Activated CD8-positive, alpha-beta memory T cell treated with anti-CD3 and anti-CD28 coated beads for 36 hours (primary cell): ENCODE measurements around the gene SLC22A31. TPM values are rescaled to one million over a fixed set of nuclear protein-coding genes. Genes with fewer than 3 reads are reported as not detected.

Source experiments
- total RNA-seq, 2 experiments: library from RNA; stranded (reverse); gene quantifications; one replicate each; pipeline ENCODE4 v1.2.3, GENCODE V29; 2021

SLC22A31 gene
- total RNA-seq, 2 experiments from 2014 or later = not detected

Other genes with a start within 250 kb of the SLC22A31 start
- not detected for gene CBFA2T3, start 223.3 kb downstream of the SLC22A31 start, total RNA-seq
- gene ACSF3, start 106.7 kb downstream of the SLC22A31 start, total RNA-seq = 10 to 100 TPM; 36.5 to 39.2 TPM
- gene CDH15, start 28.8 kb downstream of the SLC22A31 start, total RNA-seq = not detected
- 10 to 100 TPM; 11.8 to 12.0 TPM for gene ZNF778, start 17.2 kb upstream of the SLC22A31 start, total RNA-seq